Cerebellar nuclear complex (tissue), 1 donor: ENCODE results near the gene LHX1.

Experiments
- DNase-seq, 2 experiments: peaks; one replicate each; lab custom pipeline; 2025; lab: John Stamatoyannopoulos, UW

Gene LHX1

GRCh38 chr17:36972186-36972700 is 35.0 kb downstream of the LHX1 start:
- no peak for DNase-seq

DNA sequence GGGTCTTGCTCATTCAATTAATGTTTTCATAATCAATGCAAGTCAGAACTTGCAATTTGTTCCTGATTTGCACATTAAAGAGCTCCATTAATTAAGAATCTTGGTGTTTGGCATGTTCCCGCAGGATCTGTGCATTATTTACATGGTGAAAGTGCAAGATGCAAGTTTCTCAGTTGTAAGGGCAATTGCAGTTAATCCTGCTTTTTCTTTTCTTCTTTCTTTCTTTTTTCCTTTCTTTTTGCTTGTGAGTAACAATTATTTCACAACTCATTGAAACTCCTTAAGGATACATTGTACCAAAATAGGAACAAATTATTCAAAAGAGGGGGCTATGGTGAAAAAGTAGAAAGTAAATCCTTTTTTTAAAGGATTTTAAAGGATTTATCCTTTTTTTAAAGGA is 35.6 kb downstream of the LHX1 start:
- DNase-seq, result no peak

GRCh38 chr17:36975922-36976515 is 38.7 kb downstream of the LHX1 start:
- DNase-seq, result no peak

GRCh38 chr17:36977066-36977465 is 39.8 kb downstream of the LHX1 start:
- no peak for DNase-seq

- no peak for DNase-seq
Observed at GRCh38 chr17:36977568-36977967, 40.3 kb downstream of the LHX1 start.

DNA sequence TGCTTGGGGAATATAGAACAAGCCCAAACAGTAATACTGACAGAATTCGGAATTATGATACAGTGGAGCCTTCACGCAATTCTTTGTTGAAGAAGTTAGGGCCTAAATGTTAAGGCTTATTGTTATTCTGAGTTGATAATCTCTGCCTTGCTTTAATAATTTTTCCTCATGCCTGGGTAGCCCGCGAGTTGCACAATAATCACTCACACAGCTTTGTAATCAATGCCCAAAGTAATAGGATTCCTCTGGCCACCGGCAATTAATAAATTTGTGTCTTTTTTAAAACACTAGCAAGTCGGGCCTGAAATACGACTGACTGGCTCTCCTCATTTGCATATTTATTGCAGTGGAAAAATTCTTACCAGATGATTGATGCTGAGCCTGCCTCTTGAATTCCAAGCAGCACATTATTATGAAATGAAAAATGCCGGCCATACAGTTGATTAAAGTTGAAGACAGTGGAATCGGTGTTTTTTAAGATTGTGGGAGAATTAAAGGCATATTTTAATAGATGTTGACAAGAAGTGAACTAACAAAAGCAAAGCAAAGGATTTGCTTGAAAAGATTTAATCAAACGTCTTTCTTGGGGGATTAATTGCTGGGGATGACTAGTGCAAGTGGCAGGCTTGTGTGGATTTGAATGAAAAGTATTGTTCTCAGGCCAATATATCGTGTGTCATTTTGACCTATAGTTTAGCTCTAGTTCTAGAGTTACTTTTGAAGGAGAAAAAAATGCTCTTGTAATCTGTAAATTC is 41.7 kb downstream of the LHX1 start:
- no peak for DNase-seq

- no peak for DNase-seq
Observed at GRCh38 chr17:36979565-36979941, 42.3 kb downstream of the LHX1 start.

DNA sequence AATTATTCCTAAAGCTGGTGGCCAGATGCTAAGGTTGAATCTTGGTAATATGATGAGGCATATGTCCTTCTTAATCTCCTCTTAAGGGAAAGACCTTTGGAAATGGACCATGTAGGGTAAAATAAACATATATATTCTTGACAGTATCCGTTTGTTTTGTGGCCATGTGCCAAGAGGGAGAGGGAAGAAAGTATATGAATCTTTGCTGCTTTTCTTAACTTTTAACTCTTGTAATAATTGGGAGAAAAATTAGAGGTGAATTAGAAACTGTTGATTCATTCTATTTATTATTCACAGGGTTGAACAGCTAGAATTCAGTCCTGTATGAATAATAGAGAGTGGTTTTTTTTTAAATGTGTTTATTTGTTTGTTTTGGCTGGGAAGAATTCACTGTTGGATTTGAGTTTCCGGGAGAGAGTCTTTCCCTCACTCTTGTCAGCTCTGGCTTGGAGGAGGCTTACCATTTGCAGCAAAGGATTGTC is 43.0 kb downstream of the LHX1 start:
- no peak for DNase-seq

- DNase-seq, result no peak
Observed at GRCh38 chr17:36983618-36984017, 46.3 kb downstream of the LHX1 start.

- no peak for DNase-seq
Observed at GRCh38 chr17:36989173-36989572, 51.9 kb downstream of the LHX1 start.

DNA sequence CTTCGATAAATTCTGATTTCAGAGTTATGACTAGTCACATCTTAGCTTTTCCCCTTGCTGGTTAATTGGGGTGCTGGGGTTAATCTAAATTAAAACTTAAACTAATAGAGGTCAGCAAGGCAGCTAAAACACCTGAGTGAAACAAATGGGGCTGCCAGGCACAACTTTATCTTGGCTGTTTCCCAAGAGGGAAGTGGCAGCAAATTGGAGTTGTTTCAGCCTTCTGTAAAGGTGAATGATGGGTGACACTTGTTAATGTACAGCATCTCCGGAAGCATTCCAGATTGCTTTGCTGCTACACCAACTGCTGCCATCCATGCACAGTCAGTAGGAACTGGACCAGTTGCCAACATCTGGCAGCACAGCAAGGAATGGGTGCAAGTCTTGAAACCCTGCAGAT is 55.4 kb downstream of the LHX1 start:
- no peak for DNase-seq

DNA sequence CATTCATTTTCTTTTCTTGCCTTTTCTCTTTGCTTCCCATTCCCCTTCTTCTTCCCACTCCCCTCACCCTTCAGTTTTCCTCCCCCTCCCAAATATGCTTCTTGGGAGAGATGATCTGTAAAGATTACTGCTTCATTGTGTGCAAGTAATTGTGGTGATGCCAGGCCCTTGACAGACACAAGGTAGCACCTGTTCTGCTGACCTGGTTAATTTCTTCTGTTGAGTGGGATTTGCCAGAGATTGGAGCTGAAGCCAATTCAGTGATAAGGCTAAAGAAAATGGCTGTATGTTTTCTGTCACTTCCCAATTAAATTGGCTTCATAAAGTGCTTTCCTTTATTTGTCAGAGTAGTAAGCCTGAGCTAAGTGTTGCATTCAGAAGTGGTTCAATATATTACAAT is 56.0 kb downstream of the LHX1 start:
- DNase-seq, result no peak
